HG03135 (cell line): ENCODE data around the gene TRAF3.
"Not testable (repeated sequence)": the region's sequence is repeated elsewhere in the genome, so short reads cannot be mapped to it uniquely, and the experiment has no call there.

Experiments used
- ATAC-seq: cut with Tn5 transposase; IDR thresholded peaks from one replicate; pipeline ENCODE4 v1.9.1; 2021; ENCODE audit warnings: mild to moderate bottlenecking, moderate library complexity; ENCODE audit not compliant: unreplicated experiment

TRAF3 gene

GRCh38 chr14:102918438-102918837 lies 141.2 kb downstream of the TRAF3 start:
- ATAC-seq, result no peak

- ATAC-seq, result no peak
Observed at GRCh38 chr14:102920273-102920997, 143.2 kb downstream of the TRAF3 start.

- ATAC-seq, result no peak
Observed at GRCh38 chr14:102920998-102921304, 143.7 kb downstream of the TRAF3 start.

- ATAC-seq, result no peak
Observed at GRCh38 chr14:102922490-102923200, 145.4 kb downstream of the TRAF3 start, which contains the start of gene AMN. AMN (plus strand) TSS chr14:102922663; CDS start chr14:102922689, 26 bp downstream.

- ATAC-seq, result no peak
Observed at GRCh38 chr14:102923201-102923924, 146.1 kb downstream of the TRAF3 start.

GRCh38 chr14:102923925-102924486 lies 146.8 kb downstream of the TRAF3 start:
- no peak for ATAC-seq

- no peak for ATAC-seq
Observed at GRCh38 chr14:102924632-102925588, 147.7 kb downstream of the TRAF3 start.

- ATAC-seq, result no peak
Observed at GRCh38 chr14:102925646-102926045, 148.4 kb downstream of the TRAF3 start.

- no peak for ATAC-seq
Observed at GRCh38 chr14:102926104-102926503, 148.9 kb downstream of the TRAF3 start.

GRCh38 chr14:102926840-102927239 lies 149.6 kb downstream of the TRAF3 start:
- not testable (repeated sequence) for ATAC-seq

- no peak for ATAC-seq
Observed at GRCh38 chr14:102927346-102927877, 150.2 kb downstream of the TRAF3 start.

- no peak for ATAC-seq
Observed at GRCh38 chr14:102927878-102928411, 150.7 kb downstream of the TRAF3 start.

- peak; percentile 61 for ATAC-seq
Observed at GRCh38 chr14:102928412-102929240, 151.4 kb downstream of the TRAF3 start.

- no peak for ATAC-seq
Observed at GRCh38 chr14:102929241-102930137, 152.2 kb downstream of the TRAF3 start.

- no peak for ATAC-seq
Observed at GRCh38 chr14:102930138-102930752, 153.0 kb downstream of the TRAF3 start.

- ATAC-seq, result no peak
Observed at GRCh38 chr14:102930753-102931579, 153.7 kb downstream of the TRAF3 start.
